HS-5 (cell line): ENCODE data around the gene HNRNPUL1.
"Not testable (repeated sequence)": the region's sequence is repeated elsewhere in the genome, so short reads cannot be mapped to it uniquely, and the experiment has no call there.

ENCODE experiments used
- DNase-seq: peaks from one replicate; pipeline ENCODE4 v3.0.0-alpha.2; 2012; ENCODE audit warnings: low read depth

Gene HNRNPUL1

DNA sequence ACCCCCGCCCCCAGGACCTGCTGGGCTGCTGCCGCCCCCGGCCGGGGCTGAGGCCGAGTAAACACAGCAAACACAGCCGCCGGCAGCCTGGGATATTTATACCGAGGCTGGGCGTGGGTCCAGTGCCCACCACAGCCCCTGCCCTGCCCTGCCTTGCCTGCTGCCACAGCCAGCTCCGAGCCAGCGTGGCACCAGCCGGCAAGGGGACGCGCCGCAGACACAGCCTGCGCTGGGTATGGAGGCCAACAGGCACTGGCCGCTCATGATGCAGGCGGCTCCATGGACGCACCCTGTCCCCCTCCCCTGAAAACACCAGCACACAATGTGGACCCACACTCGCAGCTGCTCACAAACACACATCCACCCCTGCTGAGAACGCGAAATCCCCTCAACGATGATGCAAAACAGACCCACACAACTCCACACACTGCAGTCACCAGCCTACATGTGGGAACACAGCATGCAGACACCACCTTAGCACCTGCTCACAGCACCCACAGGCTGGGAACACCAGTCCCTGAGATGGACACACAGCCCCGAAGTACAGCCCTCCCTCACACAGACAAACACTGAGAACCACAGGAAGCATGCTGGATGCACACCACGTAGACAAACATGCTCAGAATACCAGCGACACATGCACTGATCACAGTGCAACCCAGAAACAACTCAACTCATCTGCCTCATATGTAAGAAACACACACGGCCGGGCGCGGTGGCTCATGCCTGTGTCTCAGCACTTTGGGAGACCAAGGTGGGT, 62.0 kb downstream of the HNRNPUL1 start:
- DNase-seq = no peak

DNA sequence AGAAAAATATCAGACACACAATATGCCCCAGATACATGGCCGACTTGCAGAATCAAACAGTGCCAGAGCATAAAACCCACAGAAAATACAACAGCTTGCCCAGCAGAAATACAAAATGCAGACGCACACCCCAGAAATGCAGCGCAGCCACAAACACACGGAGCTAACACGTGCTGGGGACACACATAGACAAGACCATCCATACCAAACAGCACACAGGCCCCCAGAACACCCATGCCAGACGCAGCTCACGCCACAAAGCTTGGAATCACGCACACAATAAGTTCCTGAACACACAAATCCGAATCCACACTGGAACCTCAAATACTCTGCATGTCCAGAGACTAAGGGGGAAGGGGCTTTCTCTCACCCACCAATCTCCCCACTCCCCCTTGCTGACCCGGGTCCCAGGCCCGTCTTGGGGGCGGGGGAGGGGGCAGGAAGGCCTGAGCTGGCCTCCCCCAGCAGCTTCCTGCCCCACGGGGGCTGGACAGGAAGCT, 63.0 kb downstream of the HNRNPUL1 start:
- DNase-seq = no peak

DNA sequence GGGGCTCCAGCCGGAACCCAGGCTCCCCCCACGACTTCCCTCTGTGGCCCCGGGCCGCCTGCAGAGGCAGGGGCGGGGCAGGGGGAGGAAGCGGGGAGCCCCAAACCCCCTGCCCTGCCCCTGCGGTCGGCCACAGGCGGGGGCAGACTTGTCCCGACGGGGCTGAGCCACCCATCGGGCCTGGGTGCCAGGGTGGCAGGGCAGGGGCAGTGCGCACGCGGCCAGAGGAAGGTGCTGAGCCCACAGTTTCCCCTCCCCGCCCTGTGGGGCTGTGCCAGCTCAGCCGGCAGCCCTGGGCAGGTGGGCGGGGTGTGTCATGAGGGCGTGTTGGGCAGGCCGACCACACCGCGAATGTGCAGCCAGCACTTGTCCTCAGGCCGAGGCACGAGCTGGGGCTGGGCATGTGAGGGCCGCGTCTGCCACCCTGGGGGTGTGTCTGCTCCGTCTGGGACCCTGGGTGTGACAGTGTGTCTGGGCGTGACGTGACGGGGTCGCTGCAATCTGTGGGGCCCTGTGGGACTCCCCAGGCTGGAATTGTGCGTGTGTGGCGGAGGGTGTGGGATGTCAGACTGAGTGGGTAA, 63.5 kb downstream of the HNRNPUL1 start:
- no peak for DNase-seq

DNA sequence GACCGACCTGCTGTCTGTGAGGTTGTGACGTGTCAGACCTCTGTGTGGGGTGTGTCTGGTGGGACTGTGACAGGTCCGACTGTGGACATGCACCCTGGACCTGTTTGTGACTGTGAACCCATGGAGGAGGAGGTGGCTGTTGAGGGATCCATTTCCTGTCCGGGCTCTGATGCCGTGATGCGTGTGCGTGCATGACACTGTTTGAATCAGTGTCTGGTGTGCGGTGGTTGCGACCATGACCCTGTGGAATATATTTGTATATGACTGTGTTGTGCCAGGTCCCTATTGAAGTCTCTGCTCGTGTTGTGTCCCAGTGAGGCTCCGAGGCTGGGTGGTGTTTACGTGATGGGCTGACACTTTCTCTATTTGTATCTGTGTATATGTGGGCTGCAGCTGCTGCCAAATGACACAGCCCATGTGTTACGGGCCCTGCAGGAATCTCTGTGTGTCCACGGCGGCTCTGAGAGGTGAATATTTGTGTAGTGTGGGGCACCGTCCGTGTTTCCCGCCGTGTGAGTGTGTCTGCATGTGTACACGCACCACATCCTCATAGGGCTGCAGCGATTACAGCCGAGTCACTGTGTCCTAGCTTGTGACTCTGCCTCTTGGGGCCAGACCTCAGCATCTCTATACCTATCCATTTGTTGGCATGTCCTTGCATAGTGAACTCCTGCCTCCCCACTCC, 64.1 kb downstream of the HNRNPUL1 start:
- no peak for DNase-seq

DNA sequence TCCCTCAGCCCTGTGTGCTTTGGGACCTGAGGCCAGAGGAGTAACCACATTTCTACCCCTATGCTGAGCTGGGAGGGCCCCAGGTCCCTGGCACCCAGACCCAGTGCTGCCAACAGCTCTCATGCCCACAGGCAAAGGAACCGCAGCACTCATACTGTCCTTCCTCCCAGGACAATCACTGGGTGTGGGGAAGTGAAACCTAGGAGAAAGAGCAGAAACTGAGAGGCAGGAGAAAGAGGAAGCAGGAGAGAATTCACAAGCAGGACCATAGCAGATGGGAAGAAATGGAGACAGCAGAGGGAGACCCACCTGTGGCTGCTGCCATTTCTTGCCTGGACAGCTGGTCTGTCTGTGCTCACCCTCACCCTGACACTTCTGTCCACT, 64.7 kb downstream of the HNRNPUL1 start:
- DNase-seq = no peak

DNA sequence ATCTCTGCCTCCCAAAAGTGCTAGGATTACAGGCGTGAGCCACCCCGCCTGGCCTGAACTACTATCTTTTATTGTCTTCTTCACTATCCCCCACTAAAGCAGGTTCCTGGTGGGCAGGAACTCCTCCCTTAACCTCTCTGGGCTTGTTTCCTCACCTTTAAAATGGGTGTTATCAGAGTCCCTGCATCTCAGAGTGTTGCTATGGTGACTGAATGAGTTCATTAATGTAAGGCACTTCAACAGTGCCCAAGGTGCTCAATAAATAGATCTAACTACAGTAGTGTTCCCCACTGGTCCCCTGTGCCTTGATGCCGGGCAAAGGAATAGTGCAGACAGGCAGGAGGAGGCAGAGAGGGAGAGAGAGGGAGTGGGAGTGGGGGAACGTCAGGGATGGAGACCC, 66.3 kb downstream of the HNRNPUL1 start:
- DNase-seq = no peak

DNA sequence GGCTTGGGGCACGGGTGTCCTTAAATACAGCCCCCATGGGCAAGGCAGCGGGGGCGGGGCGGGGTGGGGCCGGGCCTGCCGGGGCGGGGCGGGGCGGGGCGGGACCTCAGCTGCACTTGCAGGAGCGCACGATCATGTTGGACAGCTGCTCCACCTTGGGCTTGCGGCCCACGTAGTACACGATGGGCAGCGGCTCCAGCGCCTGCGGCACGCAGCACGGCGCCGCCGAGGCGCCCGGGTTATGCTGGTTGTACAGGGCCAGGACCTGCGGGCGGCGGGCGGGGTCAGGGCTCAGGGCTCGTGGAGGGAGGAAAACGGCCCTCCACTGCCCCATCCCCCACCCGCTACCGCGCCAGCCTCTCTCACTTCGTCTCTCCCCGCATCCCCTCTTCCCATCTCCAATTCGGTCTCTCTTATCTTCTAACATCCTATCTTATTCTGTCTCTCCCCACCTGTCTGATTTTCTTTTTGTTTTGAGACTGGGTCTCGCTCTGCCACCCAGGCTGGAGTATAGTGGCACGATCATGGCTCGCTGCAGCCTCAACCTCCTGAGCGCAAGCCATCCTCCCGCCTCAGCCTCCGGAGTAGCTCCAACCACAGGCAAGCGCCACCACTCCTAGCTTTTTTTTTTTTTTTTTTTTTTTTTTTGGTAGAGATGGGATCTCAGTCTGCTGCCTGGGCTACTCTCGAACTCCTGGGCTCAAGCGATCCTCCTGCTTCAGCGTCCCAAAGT, 66.9 kb downstream of the HNRNPUL1 start:
- DNase-seq = no peak

DNA sequence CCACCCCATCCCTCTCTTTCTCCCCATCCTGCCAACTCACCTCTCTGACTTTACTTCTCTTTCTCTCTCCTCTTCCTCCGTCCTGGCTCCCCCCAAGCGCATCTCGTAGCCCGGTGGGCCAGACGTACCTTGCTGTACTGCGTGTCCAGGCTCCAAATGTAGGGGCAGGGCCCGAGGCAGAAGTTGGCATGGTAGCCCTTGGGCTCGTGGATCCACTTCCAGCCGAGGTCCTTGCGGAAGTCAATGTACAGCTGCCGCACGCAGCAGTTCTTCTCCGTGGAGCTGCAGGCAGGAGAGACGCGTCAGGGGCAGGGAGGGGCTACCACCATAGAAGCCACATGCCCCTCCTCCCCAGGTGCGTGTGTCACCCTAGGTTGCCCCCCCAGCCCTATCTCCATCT, 67.8 kb downstream of the HNRNPUL1 start:
- no peak for DNase-seq

DNA sequence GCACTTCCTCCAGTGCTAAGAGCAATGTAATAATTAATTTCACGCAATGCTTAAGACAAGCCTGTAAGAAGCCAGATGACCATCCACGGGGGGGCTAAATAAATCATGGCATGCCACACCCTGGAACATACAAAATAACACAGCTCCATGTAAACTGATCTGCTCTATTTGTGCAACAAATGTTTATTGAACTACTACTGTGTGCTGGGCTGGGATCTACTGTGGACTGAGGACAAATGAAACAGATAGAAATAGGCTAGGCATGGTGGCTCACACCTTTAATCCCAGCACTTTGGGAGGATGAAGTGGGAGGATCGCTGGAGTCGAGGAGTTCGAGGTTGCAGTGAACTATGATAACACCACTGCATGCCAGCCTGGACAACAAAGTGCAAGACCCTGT, 68.3 kb downstream of the HNRNPUL1 start:
- DNase-seq = no peak

DNA sequence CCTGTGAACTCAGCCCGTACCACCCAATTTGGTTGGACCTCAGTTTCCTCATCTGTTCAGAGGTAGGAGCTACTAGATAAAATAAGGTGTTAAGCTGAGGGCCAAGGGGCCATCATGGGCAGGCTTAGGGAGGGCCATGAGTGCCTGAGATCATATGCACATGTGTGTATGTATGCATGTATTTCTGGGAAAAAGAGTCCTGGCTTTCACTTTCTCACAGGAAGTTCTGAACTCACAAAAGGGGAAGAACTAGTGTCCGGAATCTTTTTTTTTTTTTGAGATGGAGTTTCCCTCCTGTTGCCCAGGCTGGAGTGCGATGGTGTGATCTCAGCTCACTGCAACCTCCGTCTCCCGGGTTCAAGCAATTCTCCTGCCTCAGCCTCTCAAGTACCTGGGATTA, 70.6 kb downstream of the HNRNPUL1 start:
- no peak for DNase-seq

DNA sequence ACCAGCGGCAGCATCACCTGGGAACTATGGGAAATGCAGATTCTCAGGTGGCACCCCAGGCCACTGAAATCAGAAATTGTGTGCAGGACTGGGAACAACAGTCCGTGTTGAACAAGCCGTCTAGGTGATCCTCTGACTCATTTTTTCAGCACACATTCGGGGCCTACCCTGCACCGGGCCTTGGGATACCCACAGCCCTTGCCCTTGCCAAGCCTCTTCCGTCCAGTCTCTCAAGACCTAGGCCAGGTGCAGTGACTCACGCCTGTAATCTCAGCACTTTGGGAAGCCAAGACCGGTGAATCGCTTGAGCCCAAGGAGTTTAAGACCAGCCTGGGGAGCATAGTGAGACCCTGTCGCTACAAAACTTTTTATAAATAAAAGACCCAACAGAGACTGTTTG, 71.3 kb downstream of the HNRNPUL1 start:
- no peak for DNase-seq

DNA sequence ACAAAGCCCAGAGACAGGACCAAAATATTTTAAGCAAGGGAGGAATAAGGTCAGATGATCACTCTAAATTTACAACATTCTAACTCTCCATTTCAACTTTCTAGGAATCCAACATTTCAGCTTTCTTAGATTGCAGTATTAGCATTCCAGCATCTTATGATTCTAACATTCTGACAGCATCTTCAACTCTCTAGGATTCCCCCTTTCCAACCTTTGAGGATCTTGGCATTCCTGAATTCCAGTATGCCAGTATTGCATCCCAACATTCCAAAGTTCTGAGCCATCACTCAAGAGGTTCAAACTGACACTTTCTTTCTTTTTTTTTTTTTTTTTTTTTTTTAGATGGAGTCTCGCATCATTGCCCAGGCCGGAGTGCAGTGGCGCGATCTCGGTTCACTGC, 75.8 kb downstream of the HNRNPUL1 start:
- peak; percentile 82 for DNase-seq

DNA sequence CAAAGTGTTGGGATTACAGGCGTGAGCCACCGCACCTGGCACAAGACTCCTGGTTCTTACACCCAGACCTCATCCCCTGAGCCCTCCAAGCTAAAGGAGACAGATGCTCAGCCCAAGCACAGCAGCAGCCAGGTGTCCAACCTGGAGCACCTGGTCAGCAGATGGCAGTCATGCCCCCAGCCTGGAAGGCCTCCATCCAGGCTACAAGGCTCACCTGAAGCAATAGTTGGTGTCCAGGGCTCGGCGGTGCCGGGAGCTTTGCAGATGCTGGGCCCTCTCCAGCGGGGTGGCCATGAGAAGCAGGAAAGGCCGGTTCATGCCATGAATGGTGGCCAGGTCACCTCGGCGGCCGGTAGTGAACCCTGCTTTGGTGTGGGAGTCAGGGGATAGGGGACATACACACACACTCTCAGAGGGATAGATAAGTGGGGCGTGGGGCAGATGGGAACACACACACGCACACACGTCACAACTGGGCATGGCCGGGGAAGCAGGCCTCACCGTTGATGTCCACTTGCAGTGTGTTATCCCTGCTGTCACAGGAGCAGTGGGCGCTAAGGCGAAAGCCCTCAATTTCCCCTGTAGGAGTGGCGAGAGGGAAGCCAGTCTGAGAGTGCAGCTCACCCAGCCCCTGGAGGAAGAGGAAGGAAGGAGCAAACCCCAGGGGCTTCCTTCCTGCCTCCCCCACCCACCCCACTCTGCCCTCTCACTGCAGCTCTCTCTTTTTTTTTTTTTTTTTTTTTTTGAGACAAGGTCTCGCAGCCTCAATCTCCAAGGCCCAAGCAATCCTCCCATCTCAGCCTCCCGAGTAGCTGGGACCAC, 77.7 kb downstream of the HNRNPUL1 start:
- no peak for DNase-seq

DNA sequence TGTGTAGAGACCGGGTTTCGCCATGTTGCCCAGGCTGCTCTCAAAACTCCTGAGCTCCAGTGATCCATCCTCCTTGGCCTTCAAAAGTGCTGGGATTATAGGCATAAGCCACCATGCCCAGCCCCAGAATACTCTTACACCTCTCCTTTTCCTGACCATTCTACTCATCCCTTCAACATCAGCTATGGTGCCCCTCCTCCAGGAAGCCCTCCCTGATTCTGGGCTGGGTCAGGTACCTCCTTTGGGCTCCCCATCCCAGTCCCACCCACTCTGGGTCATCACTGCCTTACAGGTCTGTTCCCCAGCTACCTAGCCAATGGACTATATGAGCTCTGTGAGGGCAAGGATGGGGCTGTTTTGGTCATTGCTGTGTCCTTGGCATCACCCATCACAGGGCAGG, 80.0 kb downstream of the HNRNPUL1 start:
- DNase-seq = no peak

DNA sequence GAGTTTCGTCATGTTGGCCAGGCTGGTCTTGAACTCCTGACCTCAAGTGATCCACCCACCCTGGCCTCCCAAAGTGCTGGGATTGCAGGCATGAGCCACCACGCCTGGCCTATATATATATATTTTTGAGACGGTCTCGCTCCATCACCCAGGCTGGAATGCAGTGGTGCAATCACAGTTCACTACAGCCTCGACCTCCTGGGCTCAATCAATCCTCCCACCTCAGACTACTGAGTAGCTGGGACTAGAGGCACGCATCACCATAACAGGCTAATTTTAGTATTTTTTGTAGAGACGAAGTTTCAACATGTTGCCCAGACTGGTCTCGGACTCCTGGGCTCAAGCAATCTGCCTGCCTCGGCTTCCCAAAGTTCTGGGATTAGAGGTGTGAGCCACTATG, 82.7 kb downstream of the HNRNPUL1 start:
- DNase-seq = not testable (repeated sequence)

DNA sequence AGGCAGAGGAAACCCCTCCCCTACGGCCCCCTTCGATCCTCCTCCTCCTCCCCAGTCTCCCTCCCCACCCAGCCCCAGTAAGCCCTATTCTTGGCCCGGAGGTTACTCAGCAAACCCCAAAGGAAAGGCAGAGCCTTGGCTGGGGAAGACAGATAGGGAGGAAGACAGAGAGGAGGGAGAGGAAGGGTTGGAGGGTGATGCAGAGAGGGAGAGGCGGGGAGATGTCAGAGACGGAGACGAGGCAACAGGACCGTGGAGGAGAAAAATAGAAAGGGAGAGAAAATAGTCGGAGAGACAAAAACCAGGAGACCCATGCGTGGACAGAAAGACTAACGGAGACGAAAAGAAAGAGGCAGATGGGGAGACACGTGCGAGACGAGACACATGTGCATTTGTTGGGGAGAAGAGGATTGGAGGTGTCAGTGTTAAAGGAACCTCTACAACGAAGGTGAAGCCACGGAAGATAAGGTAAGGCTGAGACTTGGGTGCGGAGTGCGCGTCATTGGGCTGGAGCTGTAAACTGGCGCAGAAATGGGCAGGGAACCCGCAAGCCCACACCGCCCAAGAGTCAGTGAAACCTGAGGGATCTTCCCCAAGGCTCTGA, 86.7 kb downstream of the HNRNPUL1 start:
- DNase-seq = no peak

DNA sequence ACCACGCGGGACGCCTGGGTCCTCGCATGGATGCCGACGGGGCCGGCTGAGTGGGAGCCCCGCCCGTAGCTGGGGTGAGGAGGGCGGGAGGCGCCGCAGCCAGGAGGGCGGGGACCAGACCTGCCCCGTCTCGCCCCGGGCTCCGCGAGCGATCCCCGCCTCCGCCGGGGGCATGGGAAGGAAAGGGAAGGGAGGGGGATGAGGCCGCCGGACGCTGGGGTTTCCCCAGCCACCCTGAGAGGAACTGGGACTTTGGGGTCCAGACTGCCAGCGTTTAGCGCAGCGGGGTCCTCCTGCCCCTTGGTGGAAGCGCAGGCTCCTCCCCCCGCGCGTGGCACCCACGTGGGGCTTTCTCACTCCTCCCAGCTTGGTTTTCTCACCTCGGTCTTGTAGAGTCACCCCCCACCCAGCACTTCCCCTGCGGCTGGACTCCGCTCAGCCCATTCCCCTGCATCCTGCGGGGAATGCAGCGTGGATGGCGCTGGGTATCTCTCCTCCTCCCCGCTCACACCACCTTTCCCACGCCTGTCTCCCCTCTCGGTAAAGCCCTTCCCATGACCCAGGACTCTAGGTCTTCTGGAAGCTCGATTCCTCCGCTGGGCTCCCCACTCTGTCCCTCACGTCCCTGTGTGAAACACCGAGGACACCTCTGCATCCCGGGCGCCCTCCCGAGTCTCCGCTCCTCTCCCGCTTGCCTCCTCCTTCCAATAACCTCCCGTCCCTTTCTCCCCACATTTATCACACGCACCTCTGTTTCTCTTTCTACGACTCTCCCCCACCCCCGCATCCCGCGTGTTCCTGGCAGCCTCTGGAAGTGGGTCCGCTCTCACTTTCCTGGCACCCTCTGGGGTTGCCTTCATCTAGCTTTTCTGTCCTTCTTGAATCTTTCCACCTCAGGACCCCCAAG, 87.4 kb downstream of the HNRNPUL1 start:
- DNase-seq = no peak

DNA sequence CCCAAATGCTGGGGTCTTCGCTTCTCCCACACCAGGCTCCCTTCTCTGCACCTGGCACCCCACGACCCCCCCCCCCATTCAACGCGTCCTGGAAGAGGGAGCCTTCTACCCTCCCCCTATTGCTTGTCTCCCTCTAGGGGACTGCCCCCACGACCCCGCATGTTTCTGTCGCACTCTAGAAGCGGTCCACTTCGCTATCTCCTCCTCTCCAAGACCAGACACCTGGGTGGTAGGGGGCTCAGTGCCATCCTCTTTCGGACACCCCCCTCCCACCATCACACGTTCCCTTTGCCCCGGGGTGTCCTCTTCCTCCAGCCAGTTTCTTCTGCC, 88.1 kb downstream of the HNRNPUL1 start:
- no peak for DNase-seq

DNA sequence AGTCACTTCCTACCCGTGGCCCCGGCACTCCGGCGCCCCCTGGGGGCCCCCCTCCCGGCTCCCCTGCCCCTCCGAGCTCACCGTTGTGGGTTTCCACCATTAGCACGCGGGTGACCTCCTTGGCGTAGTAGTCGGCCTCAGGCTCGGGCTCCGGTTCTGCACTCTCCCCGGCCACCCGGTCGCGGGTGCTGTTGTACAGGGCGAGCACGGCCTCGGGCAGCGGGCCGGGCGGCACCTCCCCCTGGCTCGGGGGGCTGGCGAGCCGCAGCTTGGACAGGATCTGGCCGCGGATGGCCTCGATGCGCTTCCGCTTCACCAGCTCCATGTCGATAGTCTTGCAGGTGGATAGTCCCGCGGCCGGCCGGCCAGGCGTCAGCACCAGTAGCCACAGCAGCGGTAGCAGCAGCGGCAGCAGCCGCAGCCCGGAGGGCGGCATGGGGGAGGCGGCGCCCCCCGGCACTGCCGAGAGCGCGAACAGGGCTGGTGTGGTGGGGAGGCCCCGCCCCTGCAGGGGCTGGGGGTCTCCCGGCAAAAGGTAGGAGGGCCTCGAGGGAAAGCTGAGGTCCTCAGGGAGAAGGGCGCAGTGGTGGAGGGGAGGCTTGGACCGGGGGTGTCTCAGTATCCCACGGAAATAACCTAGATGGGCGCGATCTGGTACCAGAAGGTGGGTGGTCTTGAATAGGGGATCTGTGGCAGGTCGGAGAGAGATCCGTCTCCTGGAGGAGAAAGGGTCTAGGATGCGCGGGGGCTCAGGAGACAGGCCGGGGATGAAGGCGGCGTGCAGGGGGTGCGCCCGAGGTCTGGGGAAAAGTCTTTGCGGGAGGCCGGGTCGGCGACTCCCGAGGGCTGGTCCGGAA, 88.7 kb downstream of the HNRNPUL1 start:
- DNase-seq = no peak
